K562 (cell line): ENCODE measurements around the gene ARL8A. TPM values are rescaled to one million over a fixed set of nuclear protein-coding genes. Genes with fewer than 3 reads are reported as not detected.

ENCODE experiments used
- ARID1B ChIP-seq: fragments of 450-650 bp; IDR thresholded peaks from 2 replicates; pipeline ENCODE4 v1.6.1; 2016; ENCODE audit warnings: antibody characterized with exemption, mild to moderate bottlenecking, inconsistent platforms
- ETV1 ChIP-seq: fragments of 450-650 bp; conservative IDR thresholded peaks from 2 replicates; pipeline ENCODE4 v1.6.1; 2016; ENCODE audit warnings: missing genetic modification characterization, control low read depth, low read depth, missing compliant biosample characterization
- FOXM1 ChIP-seq, 2 experiments: fragments of 450-650 bp in 1 of 2; sonication (generic) in 1 of 2; formaldehyde crosslinking in 1 of 2; IDR thresholded peaks; 2 replicates each; pipeline versions ENCODE4 v1.6.1 to v1.9.0; 2017 to 2022; ENCODE audit warnings: low read depth in 2 of 2, mild to moderate bottlenecking in 2 of 2, missing genetic modification reagents in 1 of 2, moderate library complexity in 1 of 2
- GATAD2A ChIP-seq: fragments of 450-650 bp; IDR thresholded peaks from 2 replicates; pipeline ENCODE4 v1.6.1; 2017
- HNRNPK ChIP-seq: fragments of 200-400 bp; formaldehyde crosslinking; IDR thresholded peaks from one replicate; pipeline ENCODE4 v1.6.1; 2018; ENCODE audit warnings: mild to moderate bottlenecking, low read depth, low read length; ENCODE audit not compliant: poor library complexity, severe bottlenecking
- KLF10 ChIP-seq: fragments of 250-450 bp; sonication (Bioruptor Pico); IDR thresholded peaks from 2 replicates; pipeline ENCODE4 v1.6.1; 2021; ENCODE audit warnings: matching md5 sums
- MBD2 ChIP-seq: sonication (generic); IDR thresholded peaks from 2 replicates; pipeline ENCODE4 v1.6.1; 2016; ENCODE audit warnings: low read depth, borderline replicate concordance
- MCM7 ChIP-seq, 2 experiments: fragments of 450-650 bp; IDR thresholded peaks; 2 replicates each; pipeline ENCODE4 v1.6.1; 2016 to 2018
- MTA3 ChIP-seq: fragments of 450-650 bp; formaldehyde crosslinking; IDR thresholded peaks from 2 replicates; pipeline ENCODE4 v1.6.1; 2017; ENCODE audit warnings: mild to moderate bottlenecking, borderline replicate concordance
- MYC ChIP-seq, 2 experiments: fragments of 250-450 bp in 1 of 2; sonication (Bioruptor Pico) in 1 of 2; IDR thresholded peaks; 2 replicates each; pipeline versions ENCODE4 v1.5.1 to v1.6.1; 2012 to 2021; ENCODE audit warnings: low read depth in 2 of 2, borderline replicate concordance in 1 of 2, improper control_type of control experiment in 1 of 2, low read length in 1 of 2, mild to moderate bottlenecking in 1 of 2, moderate library complexity in 1 of 2
- PHB2 ChIP-seq: fragments of 450-650 bp; IDR thresholded peaks from 2 replicates; pipeline ENCODE4 v1.6.1; 2017; ENCODE audit warnings: low read depth
- RBM15 ChIP-seq: fragments of 200-400 bp; formaldehyde crosslinking; IDR thresholded peaks from 2 replicates; pipeline ENCODE4 v1.6.1; 2018; ENCODE audit warnings: mild to moderate bottlenecking, low read length, moderate library complexity; ENCODE audit not compliant: insufficient read depth
- RFX1 ChIP-seq: fragments of 450-650 bp; IDR thresholded peaks from 2 replicates; pipeline ENCODE4 v1.6.1; 2016; ENCODE audit warnings: mild to moderate bottlenecking, moderate library complexity
- SAFB ChIP-seq: fragments of 200-400 bp; formaldehyde crosslinking; IDR thresholded peaks from 2 replicates; pipeline ENCODE4 v1.6.1; 2017; ENCODE audit warnings: low read depth, low read length, borderline replicate concordance
- polyA plus RNA-seq, 8 experiments: library from polyadenylated mRNA; depleted of rRNA in 4 of 8; stranded (reverse) in 5 of 8; unstranded in 3 of 8; fragments of >200 nt; fragmentation: Nextera tagmentation in 2 of 8; fragmentation: Illumina TruSeq in 1 of 8; extraction: Ambion mirVana in 2 of 8; extraction: Trizol in 1 of 8; gene quantifications; 2 replicates each; pipeline versions ENCODE4 v1.2.1 to v1.2.3, GENCODE V29; 2011 to 2014; ENCODE audit warnings: inconsistent platforms in 1 of 8, missing spikeins in 1 of 8
- total RNA-seq, 7 experiments: library from RNA; depleted of rRNA in 6 of 7; stranded (reverse); fragments of >200 nt in 6 of 7; fragmentation: Illumina TruSeq in 2 of 7; extraction: Trizol in 2 of 7; gene quantifications; 2 replicates each; pipeline versions ENCODE4 v1.2.1 to v1.2.3, GENCODE V29; 2011 to 2021; ENCODE audit warnings: low replicate concordance in 1 of 7
- TF ChIP-seq, protein P1 (sequence below), 2 experiments: fragments of 450-650 bp in 1 of 2; IDR thresholded peaks; 2 replicates each; pipeline ENCODE4 v1.6.1; 2011 to 2017; ENCODE audit warnings: low read depth in 2 of 2, antibody characterized with exemption in 1 of 2, borderline replicate concordance in 1 of 2, low read length in 1 of 2, mild to moderate bottlenecking in 1 of 2, mixed read lengths in 1 of 2; ENCODE audit not compliant: control insufficient read depth in 1 of 2
- TF ChIP-seq, protein P2 (sequence below): sonication (generic); formaldehyde crosslinking; IDR thresholded peaks from 2 replicates; pipeline ENCODE4 v1.8.1; 2023; ENCODE audit warnings: mild to moderate bottlenecking, missing genetic modification reagents
- TF ChIP-seq, protein P3 (sequence below): fragments of 250-450 bp; sonication (Bioruptor Pico); IDR thresholded peaks from 2 replicates; pipeline ENCODE4 v1.8.0; 2021; ENCODE audit warnings: moderate library complexity, mild to moderate bottlenecking, inconsistent platforms
- TF ChIP-seq, protein P4 (sequence below): fragments of 450-650 bp; IDR thresholded peaks from 2 replicates; pipeline ENCODE4 v1.6.1; 2017; ENCODE audit warnings: antibody characterized with exemption, mild to moderate bottlenecking

The ARL8A gene
- total and polyA plus RNA-seq, 9 of the 15 experiments (the other 6 are each of a cell fraction or from before 2014, with no cell fraction given), result 0.17 to 27.3 (median 15.6) TPM

DNA sequence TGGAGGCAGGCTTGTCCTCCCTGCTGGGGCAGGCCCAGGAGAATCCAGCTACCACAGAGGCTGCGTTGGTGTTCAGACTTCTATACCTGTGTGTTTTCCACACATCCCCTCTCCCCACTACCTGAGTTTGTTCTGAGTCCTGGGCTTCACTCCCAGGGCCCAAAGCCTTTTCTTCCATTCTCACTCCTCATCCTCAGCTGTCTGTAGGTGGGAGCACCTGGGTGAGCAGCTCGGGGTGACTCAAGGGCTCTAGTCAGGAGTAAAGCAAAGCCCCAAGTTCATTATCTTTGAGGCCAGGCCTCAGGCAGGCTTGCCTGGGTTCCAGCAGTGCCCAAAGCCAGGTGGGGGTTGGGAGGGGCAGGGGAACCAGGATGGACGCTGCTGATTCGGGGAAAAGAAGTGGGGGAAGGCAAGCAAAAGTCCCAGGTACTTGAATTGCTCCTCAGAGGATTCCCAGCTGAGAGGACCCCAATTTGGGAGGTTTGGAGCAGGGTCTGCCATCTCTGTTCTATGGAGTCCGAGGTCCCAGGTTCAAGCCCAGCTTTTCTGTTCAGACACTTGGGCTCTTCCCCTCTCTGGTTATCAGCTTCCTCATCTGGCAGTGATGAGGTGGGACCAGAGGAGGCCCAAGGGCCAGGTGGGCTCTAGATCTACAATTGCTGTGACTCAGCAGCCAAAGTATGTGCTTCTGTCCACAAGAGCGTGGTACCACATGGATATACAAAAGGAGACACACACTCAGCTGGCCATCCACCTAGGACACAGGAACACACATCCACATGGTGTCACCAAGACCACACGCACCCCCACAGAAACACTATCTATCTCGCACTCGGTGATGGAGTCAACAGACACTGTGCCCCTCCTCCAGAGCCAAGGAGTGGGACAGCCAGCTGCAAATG, 21.7 kb upstream of the ARL8A start (continued):
- TF ChIP-seq KLF10 (CRISPR knock-in tag) (no peak), MTA3 (peak; percentile 57; the same call in 1 of the 2 replicates), FOXM1 (IDR thresholded peaks at IDR 0.05; ENCODE audit: low read depth) (no peak), FOXM1 (CRISPR knock-in tag; IDR thresholded peaks at IDR 0.05; ENCODE audit: low read depth) (0 out of 2 replicates have a peak, but pooled peaks have one; percentile 12), ARID1B (peak; percentile 70), MBD2 (0 out of 2 replicates have a peak, but pooled peaks have one; percentile 33), SAFB (no peak), MCM7 (IDR thresholded peaks at IDR 0.05) (no peak), RBM15 (no peak), GATAD2A (no peak), HNRNPK (no peak), ETV1 (tag) (no peak), RFX1 (no peak), PHB2 (no peak), MYC (IDR thresholded peaks at IDR 0.05; ENCODE audit: low read depth, low read length) (no peak), MYC (CRISPR knock-in tag; IDR thresholded peaks at IDR 0.05; ENCODE audit: borderline replicate concordance, low read depth) (no peak)
- TF ChIP-seq, protein P1, sequence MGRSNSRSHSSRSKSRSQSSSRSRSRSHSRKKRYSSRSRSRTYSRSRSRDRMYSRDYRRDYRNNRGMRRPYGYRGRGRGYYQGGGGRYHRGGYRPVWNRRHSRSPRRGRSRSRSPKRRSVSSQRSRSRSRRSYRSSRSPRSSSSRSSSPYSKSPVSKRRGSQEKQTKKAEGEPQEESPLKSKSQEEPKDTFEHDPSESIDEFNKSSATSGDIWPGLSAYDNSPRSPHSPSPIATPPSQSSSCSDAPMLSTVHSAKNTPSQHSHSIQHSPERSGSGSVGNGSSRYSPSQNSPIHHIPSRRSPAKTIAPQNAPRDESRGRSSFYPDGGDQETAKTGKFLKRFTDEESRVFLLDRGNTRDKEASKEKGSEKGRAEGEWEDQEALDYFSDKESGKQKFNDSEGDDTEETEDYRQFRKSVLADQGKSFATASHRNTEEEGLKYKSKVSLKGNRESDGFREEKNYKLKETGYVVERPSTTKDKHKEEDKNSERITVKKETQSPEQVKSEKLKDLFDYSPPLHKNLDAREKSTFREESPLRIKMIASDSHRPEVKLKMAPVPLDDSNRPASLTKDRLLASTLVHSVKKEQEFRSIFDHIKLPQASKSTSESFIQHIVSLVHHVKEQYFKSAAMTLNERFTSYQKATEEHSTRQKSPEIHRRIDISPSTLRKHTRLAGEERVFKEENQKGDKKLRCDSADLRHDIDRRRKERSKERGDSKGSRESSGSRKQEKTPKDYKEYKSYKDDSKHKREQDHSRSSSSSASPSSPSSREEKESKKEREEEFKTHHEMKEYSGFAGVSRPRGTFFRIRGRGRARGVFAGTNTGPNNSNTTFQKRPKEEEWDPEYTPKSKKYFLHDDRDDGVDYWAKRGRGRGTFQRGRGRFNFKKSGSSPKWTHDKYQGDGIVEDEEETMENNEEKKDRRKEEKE (IDR thresholded peaks at IDR 0.05; ENCODE audit: borderline replicate concordance in 1 of 2, control insufficient read depth in 1 of 2, low read depth in 2 of 2, low read length in 1 of 2), result no peak
- TF ChIP-seq, protein P2, sequence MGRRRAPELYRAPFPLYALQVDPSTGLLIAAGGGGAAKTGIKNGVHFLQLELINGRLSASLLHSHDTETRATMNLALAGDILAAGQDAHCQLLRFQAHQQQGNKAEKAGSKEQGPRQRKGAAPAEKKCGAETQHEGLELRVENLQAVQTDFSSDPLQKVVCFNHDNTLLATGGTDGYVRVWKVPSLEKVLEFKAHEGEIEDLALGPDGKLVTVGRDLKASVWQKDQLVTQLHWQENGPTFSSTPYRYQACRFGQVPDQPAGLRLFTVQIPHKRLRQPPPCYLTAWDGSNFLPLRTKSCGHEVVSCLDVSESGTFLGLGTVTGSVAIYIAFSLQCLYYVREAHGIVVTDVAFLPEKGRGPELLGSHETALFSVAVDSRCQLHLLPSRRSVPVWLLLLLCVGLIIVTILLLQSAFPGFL (CRISPR knock-in tag), result no peak
- TF ChIP-seq, protein P3, sequence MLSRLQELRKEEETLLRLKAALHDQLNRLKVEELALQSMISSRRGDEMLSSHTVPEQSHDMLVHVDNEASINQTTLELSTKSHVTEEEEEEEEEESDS (CRISPR knock-in tag), result no peak
- TF ChIP-seq, protein P4, sequence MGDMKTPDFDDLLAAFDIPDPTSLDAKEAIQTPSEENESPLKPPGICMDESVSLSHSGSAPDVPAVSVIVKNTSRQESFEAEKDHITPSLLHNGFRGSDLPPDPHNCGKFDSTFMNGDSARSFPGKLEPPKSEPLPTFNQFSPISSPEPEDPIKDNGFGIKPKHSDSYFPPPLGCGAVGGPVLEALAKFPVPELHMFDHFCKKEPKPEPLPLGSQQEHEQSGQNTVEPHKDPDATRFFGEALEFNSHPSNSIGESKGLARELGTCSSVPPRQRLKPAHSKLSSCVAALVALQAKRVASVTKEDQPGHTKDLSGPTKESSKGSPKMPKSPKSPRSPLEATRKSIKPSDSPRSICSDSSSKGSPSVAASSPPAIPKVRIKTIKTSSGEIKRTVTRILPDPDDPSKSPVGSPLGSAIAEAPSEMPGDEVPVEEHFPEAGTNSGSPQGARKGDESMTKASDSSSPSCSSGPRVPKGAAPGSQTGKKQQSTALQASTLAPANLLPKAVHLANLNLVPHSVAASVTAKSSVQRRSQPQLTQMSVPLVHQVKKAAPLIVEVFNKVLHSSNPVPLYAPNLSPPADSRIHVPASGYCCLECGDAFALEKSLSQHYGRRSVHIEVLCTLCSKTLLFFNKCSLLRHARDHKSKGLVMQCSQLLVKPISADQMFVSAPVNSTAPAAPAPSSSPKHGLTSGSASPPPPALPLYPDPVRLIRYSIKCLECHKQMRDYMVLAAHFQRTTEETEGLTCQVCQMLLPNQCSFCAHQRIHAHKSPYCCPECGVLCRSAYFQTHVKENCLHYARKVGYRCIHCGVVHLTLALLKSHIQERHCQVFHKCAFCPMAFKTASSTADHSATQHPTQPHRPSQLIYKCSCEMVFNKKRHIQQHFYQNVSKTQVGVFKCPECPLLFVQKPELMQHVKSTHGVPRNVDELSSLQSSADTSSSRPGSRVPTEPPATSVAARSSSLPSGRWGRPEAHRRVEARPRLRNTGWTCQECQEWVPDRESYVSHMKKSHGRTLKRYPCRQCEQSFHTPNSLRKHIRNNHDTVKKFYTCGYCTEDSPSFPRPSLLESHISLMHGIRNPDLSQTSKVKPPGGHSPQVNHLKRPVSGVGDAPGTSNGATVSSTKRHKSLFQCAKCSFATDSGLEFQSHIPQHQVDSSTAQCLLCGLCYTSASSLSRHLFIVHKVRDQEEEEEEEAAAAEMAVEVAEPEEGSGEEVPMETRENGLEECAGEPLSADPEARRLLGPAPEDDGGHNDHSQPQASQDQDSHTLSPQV, result peak; percentile 49; the same call in 1 of the 2 replicates
